Measurements from ENCODE around the gene TTC6.
"Not testable (repeated sequence)": the region's sequence is repeated elsewhere in the genome, so short reads cannot be mapped to it uniquely, and the experiment has no call there.

TTC6 gene, protein sequence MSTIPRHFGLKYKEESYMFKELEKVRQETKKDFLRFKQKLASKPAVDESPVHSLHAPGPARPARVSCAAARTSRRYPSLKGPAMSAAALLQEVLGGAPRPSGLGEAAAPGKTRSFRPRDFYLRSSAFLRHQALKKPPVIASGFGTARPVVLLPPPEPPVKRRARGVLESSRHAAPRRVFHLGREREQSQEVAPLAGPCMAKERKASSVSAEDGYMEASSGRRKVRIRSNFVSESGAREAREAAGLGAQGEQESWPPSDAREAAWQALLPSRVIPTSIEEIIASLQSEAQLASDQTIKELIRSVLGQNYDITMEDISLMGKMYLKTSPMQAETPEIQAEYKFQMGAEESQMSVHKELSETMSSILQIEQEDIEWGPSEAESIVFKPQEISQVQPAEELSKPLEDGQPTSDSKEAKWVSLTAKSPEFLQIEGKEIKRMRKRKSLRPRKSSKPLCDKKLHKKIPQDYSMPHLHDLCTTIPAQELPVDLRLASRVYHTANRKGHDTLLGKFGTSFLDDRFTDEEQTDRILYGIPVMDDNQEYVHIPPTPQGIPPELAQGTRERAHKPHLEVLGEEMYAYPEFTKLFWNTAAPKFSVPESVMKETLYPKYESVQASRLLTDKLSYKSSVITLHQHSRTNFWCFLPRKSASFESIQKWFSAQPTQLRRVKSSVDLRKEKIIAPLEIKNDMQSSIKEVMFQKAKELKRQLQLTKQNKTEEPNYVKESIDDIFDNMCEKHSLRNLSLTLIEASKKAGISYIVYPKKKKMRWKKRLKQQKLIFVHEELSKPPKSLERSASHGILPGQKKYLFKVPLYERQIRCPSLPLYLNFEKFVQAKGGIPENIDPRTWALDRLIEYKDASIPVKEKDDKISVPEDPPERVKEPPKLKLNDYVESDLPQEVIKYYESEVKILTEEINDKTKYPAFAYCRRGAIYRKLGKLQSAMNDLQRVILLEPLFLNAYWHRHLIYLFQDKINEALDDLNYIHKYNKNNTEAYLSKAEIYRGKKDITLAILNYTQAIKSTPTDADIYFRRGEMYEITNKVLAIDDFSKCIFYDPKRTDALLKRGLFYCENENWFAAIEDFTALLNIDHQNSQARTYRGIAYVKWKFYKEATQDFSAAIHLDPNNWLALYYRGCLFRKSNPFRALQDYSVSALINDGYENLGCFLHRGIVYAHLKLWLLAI (N-terminal part only)

DNA sequence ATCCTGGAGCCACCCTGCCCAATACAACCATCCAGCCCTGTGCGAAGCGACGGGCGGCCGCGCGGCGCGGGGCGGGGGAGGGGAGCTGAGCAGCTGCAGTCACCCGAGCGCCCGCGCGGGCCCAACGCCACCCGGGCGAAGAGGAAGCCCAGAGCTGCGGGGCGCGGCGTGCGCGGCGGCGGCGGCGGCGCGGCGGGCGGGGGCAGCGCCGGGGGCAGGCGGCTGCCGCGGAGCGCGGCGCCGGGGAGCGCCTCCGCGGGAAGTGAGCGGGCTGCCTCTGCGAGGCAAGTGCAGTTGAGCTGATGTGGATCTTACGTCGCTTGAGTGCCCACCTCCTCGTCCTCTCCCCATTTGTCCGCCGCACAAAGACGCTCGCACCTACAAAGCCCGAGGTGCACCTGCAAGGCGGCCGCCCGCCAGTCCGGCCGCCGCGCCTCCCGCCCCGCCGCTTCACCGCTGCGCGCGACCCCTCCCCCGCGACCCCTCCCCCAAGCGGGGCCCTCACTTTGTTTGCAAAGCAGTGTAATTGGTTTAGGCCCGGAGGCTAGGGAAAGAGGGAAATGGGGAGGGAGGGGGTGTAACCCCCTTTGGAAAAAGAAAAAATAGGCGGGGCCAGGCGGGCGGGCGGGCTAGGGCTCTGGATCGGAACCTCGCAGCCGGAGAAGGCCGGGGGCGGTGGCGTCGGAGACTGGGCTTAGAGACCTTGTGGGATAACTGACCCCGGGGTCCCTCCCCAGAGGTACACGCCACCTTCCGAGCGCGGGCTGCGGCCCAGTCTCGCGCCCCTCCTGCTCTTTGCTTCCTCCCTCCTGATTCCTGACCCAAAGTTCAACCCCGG is at the start of gene TTC6, which contains the start of gene FOXA1:
TSS of gene TTC6 (plus strand) at position 659 of the 838 bp plus-strand sequence. CDS start 26,436 bp downstream, outside the sequence.
TSS of gene FOXA1 (minus strand) at position 279 of the 838 bp plus-strand sequence. CDS start at position 2, 277 bp downstream.
- DNase-seq: no peak

DNA sequence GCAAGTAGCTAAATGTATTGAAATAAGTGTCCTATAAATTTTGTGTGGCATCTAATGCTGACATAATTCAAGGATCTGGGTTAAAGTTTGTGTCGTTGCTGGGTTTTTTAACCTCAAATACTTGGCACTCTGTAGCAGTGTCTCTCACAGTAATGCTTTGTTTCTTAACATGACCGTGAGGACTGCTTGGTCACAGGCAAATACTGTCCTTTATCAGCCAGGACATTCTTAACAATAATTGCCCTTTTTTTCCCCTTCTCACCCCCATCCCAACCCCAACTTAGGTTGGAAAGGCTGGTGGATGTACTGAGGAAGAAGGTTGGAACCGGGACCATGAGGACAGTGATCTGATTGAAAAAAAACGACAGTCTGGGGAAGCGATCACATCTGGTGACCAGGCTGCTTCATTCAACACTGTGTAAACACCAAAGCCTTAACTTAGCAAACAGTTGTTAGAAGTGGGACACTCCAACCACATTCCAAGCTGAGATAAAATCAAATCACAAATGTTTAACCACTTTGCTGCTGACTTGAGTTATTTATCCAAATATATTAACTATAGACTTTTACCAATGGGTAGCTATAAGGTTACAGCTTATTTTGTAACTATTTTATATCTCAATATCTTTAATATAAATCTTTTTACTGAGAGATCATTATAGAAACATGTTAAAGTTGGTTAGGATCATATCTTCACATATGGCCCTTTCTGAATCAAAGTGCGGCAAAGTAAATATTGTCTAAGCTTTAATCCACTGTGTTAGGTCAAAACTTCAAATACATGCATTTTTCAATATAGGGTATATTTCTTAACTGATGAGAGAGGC is 48.6 kb upstream of the TTC6 start:
- DNase-seq: no peak

DNA sequence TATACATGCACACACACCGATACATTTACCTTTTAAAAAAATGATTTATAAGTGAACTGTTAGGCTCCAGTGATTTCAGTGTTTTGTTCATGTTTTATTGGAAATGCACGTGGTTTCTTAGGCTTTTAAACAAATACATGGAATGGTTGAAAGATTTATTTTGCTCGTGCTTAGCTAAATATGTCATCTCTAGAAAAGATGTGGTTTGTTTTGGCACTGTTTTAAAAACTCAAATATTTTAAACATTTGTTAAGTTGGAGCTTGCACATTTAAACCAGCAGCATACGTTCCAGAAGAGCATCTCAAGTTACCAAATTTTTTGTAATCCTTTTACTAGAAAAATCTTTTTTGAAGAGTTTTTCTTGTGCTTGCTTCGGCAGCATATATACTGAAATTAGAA is 44.9 kb upstream of the TTC6 start:
- DNase-seq: no peak

DNA sequence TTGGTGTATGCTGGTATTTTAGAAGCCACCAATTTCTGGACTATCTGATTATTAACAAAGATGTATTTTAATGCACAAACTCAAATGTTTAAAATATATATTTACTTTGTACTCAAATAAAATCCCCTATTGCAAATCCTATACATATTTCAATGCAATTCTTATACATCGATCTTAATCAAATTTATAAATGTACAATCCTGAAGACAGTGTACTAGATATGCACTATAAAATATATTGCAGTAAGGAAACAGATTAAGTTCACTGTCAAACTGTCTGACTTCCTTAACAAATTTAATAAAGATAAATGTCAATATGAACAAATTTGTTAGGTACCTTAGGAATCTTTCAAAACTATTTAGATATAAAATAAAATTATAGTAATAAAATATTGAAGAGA is 44.3 kb upstream of the TTC6 start:
- DNase-seq: no peak

DNA sequence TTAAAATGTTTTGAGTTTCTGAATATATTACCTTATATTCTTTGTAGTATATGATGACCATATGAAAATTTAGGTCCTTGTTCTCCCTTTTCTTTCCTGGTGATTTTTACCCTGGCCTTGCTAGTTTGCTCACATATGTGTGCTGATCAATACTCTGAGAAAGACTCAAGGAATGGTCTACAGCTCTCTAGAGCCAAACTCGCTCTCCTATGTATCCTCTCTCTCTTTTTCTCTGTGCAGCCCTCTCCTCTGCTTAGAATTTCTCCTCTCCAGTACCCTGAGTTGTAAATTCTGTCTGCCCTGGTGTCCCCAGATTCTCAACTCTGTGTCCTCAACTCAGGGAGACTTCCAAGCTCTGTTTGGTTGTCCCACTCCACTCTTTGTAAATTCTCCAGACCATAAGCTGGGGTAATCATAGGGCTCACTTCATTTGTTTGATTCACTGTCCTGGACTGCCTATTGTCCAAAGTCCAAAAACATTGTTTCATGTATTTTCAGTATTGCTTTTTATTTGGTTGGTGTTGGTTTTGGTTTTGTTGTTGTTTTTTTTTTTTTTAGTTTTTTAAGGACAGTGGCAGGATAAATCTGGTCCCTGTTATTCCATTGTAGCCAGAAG is 41.4 kb upstream of the TTC6 start:
- DNase-seq: no peak

DNA sequence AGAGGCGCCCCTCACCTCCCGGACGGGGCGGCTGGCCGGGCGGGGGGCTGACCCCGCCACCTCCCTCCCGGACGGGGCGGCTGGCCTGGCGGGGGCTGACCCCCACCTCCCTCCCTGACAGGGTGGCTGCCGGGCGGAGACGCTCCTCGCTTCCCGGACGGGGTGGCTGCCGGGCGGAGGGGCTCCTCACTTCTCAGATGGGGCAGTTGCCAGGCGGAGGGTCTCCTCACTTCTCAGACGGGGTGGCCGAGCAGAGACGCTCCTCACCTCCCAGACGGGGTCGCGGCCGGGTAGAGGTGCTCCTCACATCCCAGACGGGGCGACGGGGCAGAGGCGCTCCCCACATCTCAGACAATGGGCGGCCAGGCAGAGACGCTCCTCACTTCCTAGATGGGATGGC is 39.8 kb upstream of the TTC6 start:
- not testable (repeated sequence) for DNase-seq

DNA sequence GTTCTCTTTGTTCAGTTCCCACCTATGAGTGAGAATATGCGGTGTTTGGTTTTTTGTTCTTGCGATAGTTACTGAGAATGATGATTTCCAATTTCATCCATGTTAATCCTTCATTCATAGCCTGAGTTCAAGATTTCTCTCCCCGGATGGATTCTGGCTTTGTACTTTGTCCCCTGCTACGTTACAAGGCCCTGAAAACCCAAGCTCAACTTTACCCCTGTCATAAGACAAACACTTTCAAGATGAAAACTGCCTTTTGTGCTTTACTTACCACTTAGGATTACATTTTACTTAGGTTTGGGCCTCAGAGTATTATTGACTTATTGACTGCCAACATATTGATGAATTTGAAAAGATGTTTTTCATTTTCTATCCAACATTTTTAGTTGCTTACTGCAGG is 36.7 kb upstream of the TTC6 start:
- DNase-seq: no peak

DNA sequence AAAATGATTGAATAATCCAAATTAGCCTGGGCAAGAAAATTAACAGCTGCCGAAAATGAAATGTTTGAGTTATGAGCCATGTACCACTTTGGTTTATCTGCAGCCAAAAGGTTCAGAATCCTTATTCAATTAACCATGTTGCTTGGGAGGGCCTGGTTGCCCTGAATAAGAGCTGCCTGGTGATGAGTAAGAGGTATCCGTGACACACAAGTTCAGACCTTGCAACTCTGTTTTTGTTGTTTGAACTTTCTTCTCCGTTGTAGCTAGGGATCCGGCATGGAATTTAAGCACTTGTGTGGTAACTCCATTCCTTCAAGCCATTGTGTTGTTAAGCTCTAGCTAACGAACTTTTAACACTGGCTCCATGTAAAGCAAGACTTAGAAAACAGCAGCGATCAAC is 36.0 kb upstream of the TTC6 start:
- no peak for DNase-seq

DNA sequence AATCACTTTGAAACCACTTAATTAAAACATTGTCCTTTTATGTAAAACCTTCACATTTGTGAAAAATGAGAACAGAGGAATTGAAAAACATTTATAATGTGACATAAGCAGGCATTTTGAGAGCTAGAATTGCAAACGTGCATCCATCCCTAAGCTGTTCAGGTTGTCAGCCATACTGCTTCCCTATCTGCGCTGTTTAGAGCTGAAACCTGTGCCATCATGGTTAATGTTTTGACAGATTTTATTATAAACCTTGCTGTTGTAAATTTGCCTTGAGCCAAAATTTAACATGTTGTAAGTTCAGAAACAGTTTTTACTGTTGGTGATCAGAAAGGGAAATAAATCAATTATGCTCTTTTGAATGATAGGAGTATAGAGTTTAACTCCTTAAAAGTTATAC is 32.2 kb upstream of the TTC6 start:
- DNase-seq: no peak

DNA sequence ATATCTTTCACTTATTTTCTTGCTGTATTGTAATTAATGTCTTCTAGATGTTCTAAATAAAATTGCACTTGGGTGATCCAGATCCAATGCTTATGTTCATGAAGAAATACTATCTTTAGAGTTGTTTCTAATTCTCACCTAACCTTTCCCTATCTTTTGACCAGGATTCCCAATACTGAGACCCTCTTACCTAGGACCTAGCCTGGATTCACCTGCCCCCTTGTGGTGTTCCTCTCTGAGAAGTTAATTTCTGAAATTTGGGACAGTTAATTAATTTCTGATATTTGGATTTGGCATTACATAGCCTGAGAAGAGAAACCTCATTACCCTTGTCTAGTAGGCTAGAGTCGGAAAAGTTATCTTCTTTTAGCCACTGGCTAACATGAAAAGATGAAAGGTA is 29.9 kb upstream of the TTC6 start:
- no peak for DNase-seq

DNA sequence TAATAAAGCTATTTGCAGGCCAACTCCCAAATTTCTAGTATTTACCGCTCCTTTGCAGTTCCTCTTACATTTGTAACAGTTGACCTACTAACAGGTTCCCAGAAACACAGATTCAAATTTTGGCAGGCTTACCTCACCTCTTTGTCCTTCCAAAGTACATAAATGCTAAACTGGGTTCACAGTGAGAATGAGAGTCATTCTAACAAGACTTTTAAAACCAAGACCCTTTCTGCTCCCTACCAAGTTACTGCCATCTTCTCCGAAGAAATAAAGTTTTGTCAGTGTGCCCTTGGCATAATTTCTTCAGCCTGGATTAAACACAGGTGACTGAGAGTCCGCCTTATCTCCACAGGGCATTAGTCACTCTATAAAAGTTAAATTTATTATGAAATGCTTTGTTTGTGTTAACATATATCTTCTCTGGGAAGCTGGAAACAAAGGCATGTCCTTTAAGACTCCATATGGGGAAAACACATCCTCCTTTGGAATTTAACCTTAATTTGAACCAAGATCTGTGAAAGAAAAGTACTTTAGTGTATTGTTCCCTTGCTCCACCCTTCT is 28.5 kb upstream of the TTC6 start:
- no peak for DNase-seq

DNA sequence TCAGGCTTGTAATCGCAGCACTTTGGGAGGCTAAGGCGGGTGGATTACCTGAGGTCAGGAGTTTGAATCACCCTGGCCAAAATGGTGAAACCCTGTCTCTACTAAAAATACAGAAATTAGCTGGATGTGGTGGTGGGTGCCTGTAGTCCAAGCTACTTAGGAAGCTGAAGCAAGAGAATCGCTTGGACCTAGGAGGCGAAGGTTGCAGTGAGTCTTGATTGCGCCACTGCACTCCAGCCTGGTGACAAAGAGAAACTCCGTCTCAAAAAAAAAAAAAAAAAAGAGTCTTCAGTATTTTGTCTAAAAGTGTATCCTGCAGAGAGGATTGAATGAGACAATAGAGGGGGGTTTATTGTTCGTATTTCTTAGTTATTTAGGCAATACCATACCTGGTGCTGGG is 25.7 kb upstream of the TTC6 start:
- no peak for DNase-seq

DNA sequence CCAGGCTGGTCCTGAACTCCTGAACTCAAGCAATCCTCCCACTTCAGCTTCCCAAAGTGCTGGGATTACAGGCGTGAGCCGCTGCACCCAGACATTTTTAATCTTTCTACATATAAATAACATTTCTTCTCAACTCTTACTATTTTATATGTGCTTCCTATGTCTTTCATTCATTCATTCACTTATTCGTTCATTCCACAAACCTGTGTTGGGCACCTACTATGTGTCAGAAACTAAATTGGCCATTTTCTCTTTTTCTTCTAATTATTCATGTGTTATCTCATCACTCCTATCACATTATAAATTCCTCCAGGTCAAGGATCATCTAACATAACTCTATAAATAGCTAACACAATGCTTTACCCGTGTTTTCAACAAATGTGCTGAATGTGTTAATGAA is 24.0 kb upstream of the TTC6 start:
- no peak for DNase-seq

DNA sequence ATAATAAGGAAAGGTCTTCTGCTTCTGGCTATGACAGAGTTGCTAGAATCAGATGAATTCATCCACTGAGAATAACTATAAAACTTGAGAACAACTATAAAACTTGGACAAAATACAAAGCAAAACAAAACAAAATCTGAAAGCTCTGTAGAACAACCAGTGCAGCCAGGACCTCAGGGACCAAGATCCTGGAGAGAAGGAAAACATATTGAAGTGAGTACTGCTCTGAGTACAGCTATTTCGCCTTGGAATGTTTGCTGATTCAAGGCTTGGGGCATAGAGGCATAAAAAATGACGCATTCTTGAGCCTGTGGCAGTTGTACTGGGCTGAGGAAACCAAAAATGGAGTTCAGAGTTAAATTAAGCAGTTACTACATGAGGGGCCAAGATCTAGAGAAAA is 22.1 kb upstream of the TTC6 start:
- DNase-seq: no peak

DNA sequence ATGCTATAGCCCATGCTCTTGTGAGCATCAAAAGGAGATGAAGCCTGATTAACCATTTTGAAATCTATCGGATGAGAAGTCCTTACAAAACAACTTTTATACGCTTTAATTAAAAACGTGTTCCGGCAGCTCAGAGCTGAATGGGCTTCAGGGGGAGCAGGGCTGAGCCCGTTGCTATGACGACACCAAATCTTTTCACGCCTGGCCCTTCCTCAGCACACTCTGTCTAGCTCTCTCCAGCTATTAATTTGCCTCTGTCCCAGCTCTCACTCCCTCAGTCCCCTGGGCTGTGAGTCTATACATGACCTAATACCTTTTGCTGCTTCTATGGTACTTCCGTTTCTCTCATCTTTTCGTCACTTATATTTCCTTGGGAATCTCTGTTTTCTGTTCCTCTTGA is 16.2 kb upstream of the TTC6 start:
- no peak for DNase-seq

DNA sequence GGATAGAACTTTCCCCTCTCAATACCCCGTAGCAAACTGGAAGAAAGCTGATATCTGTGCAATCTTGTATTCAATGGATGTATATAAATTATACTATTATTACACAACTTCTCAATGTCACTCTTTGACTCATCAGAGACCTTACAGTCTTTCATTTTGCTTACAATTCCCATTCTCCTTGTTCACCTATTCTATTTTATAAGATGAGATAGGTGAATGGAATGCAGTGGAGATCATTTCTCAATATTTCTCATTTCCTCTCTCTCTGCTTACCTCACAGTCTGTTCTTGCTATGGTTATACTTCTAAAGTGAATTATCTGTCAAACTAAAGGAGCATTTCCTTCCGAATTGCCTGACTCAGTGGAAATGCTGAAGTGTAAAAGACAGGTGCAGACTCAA is 15.3 kb upstream of the TTC6 start:
- DNase-seq: no peak

DNA sequence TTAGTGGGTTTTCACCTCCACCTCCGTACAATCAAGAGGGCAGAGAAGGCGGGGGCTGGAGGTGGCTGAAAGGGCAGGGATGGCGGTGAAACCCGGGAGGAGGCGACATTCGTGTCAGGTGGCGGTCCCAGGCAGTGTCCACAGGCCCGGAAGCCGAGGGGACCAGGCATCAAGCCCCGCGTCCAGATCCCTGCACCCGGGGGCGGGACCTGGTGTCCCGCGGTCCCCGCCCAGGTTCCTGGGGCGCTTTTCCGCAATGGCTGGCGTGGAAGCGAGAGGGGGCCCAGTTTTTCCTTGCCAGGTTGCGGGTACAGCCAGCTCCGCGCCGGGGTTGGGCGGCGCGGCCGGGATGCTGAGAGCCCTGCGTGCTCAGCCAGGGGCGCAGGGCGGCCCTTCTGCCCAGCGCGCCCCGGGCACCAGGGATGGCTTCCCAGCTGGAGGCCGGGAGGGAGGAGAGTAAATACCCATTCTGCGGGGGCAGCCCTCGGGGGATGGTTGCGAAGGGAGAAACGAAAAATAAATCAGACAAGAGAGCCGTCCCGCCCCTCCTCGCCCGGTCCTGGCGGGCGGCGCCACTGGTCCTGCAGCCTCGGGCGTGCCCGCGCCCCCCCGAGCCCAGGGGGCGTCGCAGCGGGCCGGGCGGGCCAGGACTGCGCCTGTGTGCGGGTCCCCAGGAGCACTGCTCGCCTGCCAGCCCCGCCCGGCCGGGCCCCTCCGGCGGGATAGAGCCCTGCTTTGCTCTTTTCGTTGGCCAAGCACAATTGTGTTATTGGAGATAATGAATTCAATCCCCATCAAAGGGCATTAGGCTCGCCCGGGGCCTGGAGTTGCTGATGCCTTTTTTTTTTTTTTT is 11.8 kb upstream of the TTC6 start:
- DNase-seq: no peak

DNA sequence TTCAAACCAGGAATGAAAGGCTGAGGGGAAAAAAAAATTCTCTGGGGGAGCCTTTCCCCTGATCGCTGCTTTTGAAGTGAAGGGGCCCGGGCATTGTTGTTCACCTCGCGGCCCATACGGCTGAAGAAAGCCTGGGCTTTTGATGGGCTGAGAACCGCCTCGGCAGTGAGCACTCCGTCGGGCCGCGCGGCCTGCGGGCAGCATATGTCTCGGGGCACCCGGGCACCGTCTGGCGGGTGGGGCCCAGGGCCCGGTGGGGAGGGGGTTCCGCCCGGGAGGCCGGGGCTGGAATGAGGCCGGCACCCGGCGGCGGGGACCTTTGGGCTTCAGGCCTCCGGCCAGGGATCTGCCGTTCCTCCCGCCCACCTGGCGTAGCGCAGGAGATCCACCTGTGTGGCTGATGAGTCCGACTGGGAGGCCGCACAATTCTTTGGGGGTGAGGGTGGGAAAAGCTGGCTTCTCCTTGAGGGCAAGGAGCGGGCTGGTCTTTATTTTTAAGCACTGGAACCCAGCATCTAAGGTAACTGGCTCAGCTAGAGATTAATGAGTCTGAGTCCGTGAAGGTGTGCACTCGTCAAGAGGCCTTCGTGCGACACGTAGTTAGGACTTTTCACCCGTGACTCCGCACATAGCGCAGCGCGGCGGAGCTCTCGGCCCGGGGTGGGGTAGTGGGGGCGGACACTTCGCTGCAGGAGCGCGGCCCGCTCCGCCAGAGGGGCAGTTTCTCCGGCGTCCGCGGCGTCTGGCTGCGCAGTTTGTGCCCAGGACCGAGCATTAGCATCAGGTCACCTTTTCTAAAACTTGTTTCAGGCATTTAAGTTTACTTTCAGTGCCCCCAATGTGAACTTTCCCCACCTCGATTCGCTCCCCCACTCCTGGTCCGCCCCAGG is 11.0 kb upstream of the TTC6 start:
- DNase-seq: no peak

DNA sequence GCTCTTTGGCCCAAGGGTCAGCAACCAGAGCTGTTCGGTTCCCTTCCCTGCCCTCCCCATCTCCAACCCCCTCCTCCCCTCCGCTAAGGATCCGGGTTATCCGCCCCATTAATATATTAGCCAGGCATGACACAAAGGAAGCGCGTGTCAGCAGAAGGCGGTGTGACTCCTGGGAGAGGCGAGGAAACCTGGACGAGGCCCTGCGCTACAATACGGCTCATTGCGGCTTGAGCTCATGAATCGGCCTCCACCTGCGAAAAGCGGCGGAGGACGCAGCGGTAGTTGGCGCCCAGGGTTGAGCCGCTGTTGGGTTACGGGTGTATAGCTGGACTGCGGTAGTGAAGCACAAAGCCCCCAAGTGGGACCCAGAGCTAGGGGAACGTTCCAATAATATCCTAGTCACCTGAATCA is 10.3 kb upstream of the TTC6 start:
- no peak for DNase-seq
